ENCODE measurements around the gene TLCD4. TPM values are rescaled to one million over a fixed set of nuclear protein-coding genes. Genes with fewer than 3 reads are reported as not detected.

TLCD4 gene
- total and polyA plus RNA-seq, 10 of the 15 experiments (the other 5 are each of a cell fraction or from before 2014, with no cell fraction given) = under 0.01 to 0.10 (median 0.04) TPM; not detected in 5

GRCh38 chr1:95119273-95119672 is 2.1 kb downstream of the TLCD4 start:
- Histone ChIP-seq H3K4me2 (ENCODE audit: control insufficient read depth, insufficient read depth) (no peak overlapping the region), H3K4me3 (no peak overlapping the region), H2AFZ (ENCODE audit: control insufficient read depth, low read depth, low read length) (no peak overlapping the region), H3K36me3 (ENCODE audit: control insufficient read depth in 2 of 2, insufficient read depth in 2 of 2, low read length in 1 of 2) (no peaks in the 10 kb centered on the region), H3K4me1 (ENCODE audit: control insufficient read depth, insufficient read depth, low read length) (no peaks in the 10 kb centered on the region), H4K20me1 (ENCODE audit: control insufficient read depth, insufficient read depth) (no peaks in the 10 kb centered on the region), H3K9me3 (replicated peaks; ENCODE audit: control insufficient read depth, insufficient read depth, low read length) (no peaks in the 10 kb centered on the region), H3K27me3 (replicated peaks in 1 of 2; ENCODE audit: control insufficient read depth in 2 of 2, insufficient read depth in 2 of 2, low read length in 1 of 2) (peaks cover 3 to 6% of the 10 kb centered on the region in 2 experiments), H3K79me2 (ENCODE audit: control insufficient read depth, insufficient read depth, low read length) (no peaks in the 10 kb centered on the region), H3K9ac (ENCODE audit: control insufficient read depth, insufficient read depth, low read length) (no peak overlapping the region), H3K27ac (ENCODE audit: control insufficient read depth, insufficient read depth) (no peak overlapping the region)
- in situ Hi-C loops (cut with MboI) = no loop called here
- no peak for DNase-seq (ENCODE audit: low read depth, low spot score)
- ATAC-seq = no peak
- ChIA-PET CTCF (interaction anchor here (1.0 kb wide), 1 partner anchor 10 kb away, joined by 3 read pairs; no protein-coding TSS in a partner anchor), POLR2A (no interaction called here), RAD21 (ENCODE audit: unreplicated experiment) (no interaction called here), SMC1A (ENCODE audit: uncharacterized antibody, unreplicated experiment) (interaction anchor here (1.1 kb wide), 1 partner anchor 35 kb away, joined by 3 read pairs; no protein-coding TSS in a partner anchor)
- no TSS peak for BruUV-seq (replicated peaks)
- intact Hi-C loops (cut with micrococcal nuclease; ENCODE audit: unreplicated experiment) = no loop called here
- FAIRE-seq = no peak
- TF ChIP-seq NFYA (IDR thresholded peaks at IDR 0.05; ENCODE audit: borderline replicate concordance, low read depth, low read length) = no peak
- no peak for TF ChIP-seq GABPA (IDR thresholded peaks at IDR 0.05; ENCODE audit: low read depth)
- TF ChIP-seq TBL1XR1 (IDR thresholded peaks at IDR 0.05; ENCODE audit: low read depth, low read length) = no peak
- TF ChIP-seq ETV6 (conservative IDR thresholded peaks at IDR 0.05 in 1 of 2, IDR thresholded peaks at IDR 0.05 in 1 of 2; ENCODE audit: borderline replicate concordance in 1 of 2, low read depth in 1 of 2) = no peak
- TF ChIP-seq YBX1 (IDR thresholded peaks at IDR 0.05) = no peak
- no peak for TF ChIP-seq MXI1 (IDR thresholded peaks at IDR 0.05; ENCODE audit: low read depth, low read length)
- TF ChIP-seq, protein P1, sequence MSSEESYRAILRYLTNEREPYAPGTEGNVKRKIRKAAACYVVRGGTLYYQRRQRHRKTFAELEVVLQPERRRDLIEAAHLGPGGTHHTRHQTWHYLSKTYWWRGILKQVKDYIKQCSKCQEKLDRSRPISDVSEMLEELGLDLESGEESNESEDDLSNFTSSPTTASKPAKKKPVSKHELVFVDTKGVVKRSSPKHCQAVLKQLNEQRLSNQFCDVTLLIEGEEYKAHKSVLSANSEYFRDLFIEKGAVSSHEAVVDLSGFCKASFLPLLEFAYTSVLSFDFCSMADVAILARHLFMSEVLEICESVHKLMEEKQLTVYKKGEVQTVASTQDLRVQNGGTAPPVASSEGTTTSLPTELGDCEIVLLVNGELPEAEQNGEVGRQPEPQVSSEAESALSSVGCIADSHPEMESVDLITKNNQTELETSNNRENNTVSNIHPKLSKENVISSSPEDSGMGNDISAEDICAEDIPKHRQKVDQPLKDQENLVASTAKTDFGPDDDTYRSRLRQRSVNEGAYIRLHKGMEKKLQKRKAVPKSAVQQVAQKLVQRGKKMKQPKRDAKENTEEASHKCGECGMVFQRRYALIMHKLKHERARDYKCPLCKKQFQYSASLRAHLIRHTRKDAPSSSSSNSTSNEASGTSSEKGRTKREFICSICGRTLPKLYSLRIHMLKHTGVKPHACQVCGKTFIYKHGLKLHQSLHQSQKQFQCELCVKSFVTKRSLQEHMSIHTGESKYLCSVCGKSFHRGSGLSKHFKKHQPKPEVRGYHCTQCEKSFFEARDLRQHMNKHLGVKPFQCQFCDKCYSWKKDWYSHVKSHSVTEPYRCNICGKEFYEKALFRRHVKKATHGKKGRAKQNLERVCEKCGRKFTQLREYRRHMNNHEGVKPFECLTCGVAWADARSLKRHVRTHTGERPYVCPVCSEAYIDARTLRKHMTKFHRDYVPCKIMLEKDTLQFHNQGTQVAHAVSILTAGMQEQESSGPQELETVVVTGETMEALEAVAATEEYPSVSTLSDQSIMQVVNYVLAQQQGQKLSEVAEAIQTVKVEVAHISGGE (CRISPR knock-in tag; IDR thresholded peaks at IDR 0.05) = no peak
- no peak for TF ChIP-seq CBX3 (IDR thresholded peaks at IDR 0.05; ENCODE audit: borderline replicate concordance, low read depth)
- TF ChIP-seq, protein P2, sequence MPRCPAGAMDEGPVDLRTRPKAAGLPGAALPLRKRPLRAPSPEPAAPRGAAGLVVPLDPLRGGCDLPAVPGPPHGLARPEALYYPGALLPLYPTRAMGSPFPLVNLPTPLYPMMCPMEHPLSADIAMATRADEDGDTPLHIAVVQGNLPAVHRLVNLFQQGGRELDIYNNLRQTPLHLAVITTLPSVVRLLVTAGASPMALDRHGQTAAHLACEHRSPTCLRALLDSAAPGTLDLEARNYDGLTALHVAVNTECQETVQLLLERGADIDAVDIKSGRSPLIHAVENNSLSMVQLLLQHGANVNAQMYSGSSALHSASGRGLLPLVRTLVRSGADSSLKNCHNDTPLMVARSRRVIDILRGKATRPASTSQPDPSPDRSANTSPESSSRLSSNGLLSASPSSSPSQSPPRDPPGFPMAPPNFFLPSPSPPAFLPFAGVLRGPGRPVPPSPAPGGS (IDR thresholded peaks at IDR 0.05; ENCODE audit: borderline replicate concordance, insufficient read depth, low read depth, low read length, poor library complexity, severe bottlenecking) = no peak
- TF ChIP-seq MEF2B (IDR thresholded peaks at IDR 0.05; ENCODE audit: partially characterized antibody, poor library complexity, severe bottlenecking) = no peak
- TF ChIP-seq SMAD1 (IDR thresholded peaks at IDR 0.05; ENCODE audit: low read depth, partially characterized antibody) = no peak
- no peak for TF ChIP-seq CREM (IDR thresholded peaks at IDR 0.05; ENCODE audit: low read depth)
- TF ChIP-seq, protein P3, sequence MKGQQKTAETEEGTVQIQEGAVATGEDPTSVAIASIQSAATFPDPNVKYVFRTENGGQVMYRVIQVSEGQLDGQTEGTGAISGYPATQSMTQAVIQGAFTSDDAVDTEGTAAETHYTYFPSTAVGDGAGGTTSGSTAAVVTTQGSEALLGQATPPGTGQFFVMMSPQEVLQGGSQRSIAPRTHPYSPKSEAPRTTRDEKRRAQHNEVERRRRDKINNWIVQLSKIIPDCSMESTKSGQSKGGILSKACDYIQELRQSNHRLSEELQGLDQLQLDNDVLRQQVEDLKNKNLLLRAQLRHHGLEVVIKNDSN (IDR thresholded peaks at IDR 0.05; ENCODE audit: borderline replicate concordance, extremely low read length, insufficient read depth, low read depth, low read length) = no peak
- no peak for TF ChIP-seq NR2C1 (IDR thresholded peaks at IDR 0.05)
- no peak for TF ChIP-seq SP1 (IDR thresholded peaks at IDR 0.05; ENCODE audit: low read depth, low read length)
- TF ChIP-seq HDAC6 (IDR thresholded peaks at IDR 0.05; ENCODE audit: unreplicated experiment) = no peak
- no peak for TF ChIP-seq JUND (IDR thresholded peaks at IDR 0.05; ENCODE audit: low read depth, low read length)
- TF ChIP-seq KLF5 (IDR thresholded peaks at IDR 0.05; ENCODE audit: partially characterized antibody) = no peak

Measured in GM12878 (cell line).